Activated CD8-positive, alpha-beta memory T cell treated with anti-CD3 and anti-CD28 coated beads for 24 hours (primary cell): ENCODE measurements around the gene SMYD1.
A peak's percentile ranks its signal among the peaks of the same experiment; 100 is the strongest.

Experiments used
- DNase-seq: peaks from one replicate; pipeline ENCODE4 v3.0.0-alpha.2; 2020

SMYD1 gene

DNA sequence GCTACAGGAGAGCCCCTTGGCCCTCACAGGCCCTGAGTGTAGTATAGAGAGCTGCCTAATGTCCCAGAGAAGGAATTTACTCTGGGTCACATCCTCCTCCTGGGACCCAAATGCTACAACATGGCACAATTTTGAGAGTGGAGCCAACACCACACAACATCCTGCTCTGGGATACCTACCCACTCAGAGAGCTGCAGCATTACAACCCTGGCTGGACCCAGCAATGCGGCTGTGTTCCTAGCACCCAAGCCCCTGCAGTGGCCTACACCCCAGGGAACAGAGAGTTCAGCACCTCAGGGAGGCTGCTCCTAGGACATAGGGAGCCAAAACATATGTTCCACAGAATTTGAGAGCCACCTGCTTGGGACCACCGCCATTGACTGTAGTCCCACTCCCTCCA lies 79.5 kb downstream of the SMYD1 start:
- no peak for DNase-seq

DNA sequence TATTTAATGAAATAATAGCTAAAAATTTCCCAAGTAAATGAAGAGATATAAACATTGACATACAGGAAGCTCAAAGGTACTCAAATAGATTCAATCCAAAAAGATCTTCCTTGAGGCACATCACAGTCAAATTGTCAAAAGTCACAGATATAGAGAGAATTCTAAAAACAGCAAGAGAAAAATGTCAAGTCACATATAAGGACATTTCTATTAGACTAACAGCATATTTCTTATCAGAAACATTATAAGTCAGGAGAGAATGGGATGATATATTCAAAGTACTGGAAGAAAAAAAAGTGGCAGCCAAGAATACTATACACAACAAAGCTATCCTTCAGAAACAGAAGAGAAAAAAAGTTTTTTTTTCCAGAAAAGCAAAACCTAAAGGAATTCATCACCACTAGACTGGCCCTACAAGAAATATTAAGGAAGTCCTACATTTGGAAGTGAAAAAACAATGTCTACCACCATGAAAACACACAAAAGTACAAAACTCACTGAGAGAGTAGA lies 81.4 kb downstream of the SMYD1 start:
- no peak for DNase-seq

DNA sequence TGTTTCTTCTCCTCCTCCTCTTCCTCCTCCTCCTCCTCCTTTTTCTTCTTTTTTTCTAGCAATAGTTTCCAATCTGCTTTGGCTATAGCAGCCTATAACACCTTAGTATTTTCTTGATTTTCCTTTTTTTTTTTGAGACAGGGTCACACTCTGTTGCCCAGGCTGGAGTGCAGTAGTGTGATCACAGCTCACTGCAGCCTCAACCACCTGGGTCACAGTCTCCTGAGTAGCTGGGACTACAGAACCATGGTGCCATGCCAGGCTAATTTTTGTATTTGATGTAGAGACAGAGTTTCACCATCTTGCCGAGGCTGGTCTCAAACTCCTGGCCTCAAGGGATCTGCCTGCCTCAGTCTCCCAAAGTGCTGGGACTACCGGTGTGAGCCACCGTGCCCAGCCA lies 91.9 kb downstream of the SMYD1 start:
- no peak for DNase-seq

- DNase-seq = peak; percentile 76
These were observed 92.4 kb downstream of the SMYD1 start for GRCh38 chr2:88159955-88160415.

GRCh38 chr2:88160517-88160916 lies 92.9 kb downstream of the SMYD1 start:
- DNase-seq = no peak

DNA sequence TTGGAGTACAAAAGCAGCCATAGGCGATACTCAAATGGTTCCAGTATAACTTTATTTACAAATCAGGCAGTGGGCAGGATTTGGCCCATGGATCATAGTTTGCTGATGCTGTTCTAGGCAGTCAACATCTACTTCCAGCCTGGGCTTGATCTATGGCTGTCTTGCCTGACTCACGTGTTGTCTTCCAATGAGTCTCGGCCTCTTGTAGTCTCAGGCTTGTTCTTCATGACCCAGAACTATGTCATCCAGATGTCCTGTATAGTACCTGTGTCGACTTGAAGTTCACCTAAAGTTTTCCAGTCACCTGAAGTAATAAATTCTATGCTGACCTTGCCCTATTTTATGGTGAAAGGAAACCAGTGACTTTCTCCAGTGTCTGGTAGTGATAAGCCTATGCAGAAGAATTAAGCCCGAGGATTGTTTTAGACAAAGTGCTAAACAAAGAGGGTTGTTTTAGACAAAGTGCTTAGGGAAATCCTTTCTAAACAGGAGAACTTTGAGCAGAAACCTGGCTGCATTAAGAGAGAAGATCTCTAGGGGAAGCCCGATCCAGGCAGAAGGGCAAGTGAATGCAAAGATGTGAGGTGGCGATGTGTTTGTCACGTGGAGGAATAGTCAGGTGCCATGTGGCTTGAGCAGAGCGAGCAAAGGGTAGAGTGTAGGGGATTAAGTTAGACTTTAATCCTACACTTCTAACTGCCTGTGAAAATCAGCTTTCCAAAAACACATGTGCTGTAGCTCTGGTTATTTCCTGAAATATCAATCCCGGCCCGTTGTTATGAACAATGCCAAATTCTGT lies 94.0 kb downstream of the SMYD1 start:
- no peak for DNase-seq
